Measurements from ENCODE around the gene CAMK2B. TPM values are rescaled to one million over a fixed set of nuclear protein-coding genes. Genes with fewer than 3 reads are reported as not detected.

Gene CAMK2B
- total and polyA plus RNA-seq, 2 of the 13 experiments (the other 11 are each of a cell fraction or from before 2014, with no cell fraction given): 0.27 to 0.48 TPM

DNA sequence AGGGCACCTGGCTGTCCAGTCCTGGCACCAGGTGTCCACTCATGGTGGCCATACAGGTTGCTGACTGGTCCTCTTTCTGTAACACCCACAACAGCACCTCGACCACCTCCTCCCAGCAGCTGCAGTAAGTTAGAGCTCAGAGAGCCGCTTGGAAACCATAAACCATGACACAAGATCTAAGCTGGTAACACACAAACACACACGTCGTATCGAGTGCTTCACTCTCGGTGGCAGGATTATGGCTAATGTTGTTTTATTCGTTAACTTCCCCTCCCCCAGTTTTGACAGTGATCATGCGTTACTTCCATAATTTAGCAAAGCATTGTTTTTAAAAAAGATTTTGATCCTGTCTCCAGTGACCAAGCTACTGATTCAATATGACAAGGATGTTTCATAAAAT, 59.7 kb downstream of the CAMK2B start:
- TF ChIP-seq SP2 (CRISPR knock-in tag; IDR thresholded peaks at IDR 0.05) (no peak), TARDBP (CRISPR knock-in tag; IDR thresholded peaks at IDR 0.05) (no peak), PCBP2 (optimal IDR thresholded peaks at IDR 0.05; ENCODE audit: low read depth, low read length, poor library complexity, severe bottlenecking) (no peak), NFIB (CRISPR knock-in tag; IDR thresholded peaks at IDR 0.05; ENCODE audit: borderline replicate concordance) (no peak)
- Histone ChIP-seq H3K79me2 (ENCODE audit: insufficient read depth, low read length) (no peaks in the 10 kb centered on the region), H4K20me1 (ENCODE audit: insufficient read depth, low read length) (no peaks in the 10 kb centered on the region), H3K27ac (ENCODE audit: extremely low read length, insufficient read depth, low read length) (no peak overlapping the region), H2AFZ (ENCODE audit: low read length) (no peak overlapping the region), H3K36me3 (replicated peaks in 1 of 2; ENCODE audit: control insufficient read depth in 1 of 2, insufficient read depth in 2 of 2, low read length in 2 of 2) (no peaks in the 10 kb centered on the region), H3K9me3 (ENCODE audit: low read length) (no peaks in the 10 kb centered on the region), H3K4me1 (ENCODE audit: insufficient read depth, low read length) (no peaks in the 10 kb centered on the region), H3K4me3 (replicated peaks in 1 of 3; ENCODE audit: insufficient read depth in 1 of 3, low read depth in 2 of 3, low read length in 3 of 3) (no peak overlapping the region), H3K27me3 (ENCODE audit: control insufficient read depth in 1 of 2, insufficient read depth in 2 of 2, low read length in 2 of 2) (peaks cover 29 to 76% of the 10 kb centered on the region in 2 experiments; a peak in 4 of 5 replicates), H3K9ac (ENCODE audit: insufficient read depth, low read depth, low read length) (no peak overlapping the region), H3K4me2 (ENCODE audit: low read depth, low read length) (no peak overlapping the region)
- FAIRE-seq: no peak
- no TSS peak for BruUV-seq (replicated peaks)
- intact Hi-C loops (cut with micrococcal nuclease; ENCODE audit: unreplicated experiment): no loop called here
- ATAC-seq: no peak
- DNase-seq (ENCODE audit: low spot score): no peak
- ChIA-PET CTCF (ENCODE audit: low intra/inter-chr PET ratio, low total read pairs) (no interaction called here), POLR2A (no interaction called here)
- 17% methylated on average over 7 of the region's 8 CpGs for WGBS (ENCODE audit: low lambda C conversion rate)
- in situ Hi-C loops (cut with HindIII; ENCODE audit: extremely low pct_ligation_motif_present, low pct_unique_long_range_greater_than_20kb): no loop called here

DNA sequence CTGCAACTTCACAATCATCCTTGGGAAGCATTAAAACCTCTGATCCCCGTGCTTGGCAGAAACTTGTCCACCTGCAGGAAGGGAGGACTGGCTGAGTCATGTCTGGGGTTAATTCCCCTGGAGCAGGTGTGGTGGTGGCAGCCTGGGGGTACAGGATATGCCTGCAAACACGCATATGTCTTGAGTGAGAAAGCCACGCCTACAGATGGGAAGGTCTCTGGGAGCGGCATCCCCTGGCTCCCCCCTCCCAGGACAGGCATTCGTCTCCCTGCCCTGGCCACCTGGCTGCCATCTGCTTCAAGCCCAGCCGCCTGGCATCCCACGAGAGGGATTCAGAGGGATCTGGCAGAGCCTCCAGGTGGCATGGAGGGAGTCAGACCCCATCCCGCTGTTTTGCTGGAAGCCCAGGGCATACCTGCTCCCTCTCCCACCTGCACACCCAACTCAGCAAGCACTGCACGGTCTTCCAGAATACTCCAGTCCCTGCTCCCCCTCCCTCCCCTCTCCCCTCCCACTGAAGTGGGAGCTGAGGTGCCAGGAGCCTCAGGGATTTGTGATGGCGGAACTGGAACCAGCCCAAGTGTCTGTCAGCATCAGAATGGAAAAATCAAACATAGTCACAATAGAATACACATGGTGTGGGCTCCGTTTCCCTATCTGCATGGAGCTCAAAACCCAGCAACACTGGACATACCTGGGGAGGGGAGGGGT, 61.0 kb downstream of the CAMK2B start:
- Histone ChIP-seq H3K9ac (ENCODE audit: insufficient read depth, low read depth, low read length) (no peak overlapping the region), H3K27ac (ENCODE audit: extremely low read length, insufficient read depth, low read length) (no peak overlapping the region), H4K20me1 (ENCODE audit: insufficient read depth, low read length) (no peaks in the 10 kb centered on the region), H3K36me3 (replicated peaks in 1 of 2; ENCODE audit: control insufficient read depth in 1 of 2, insufficient read depth in 2 of 2, low read length in 2 of 2) (no peaks in the 10 kb centered on the region), H3K4me1 (ENCODE audit: insufficient read depth, low read length) (no peaks in the 10 kb centered on the region), H3K27me3 (ENCODE audit: control insufficient read depth in 1 of 2, insufficient read depth in 2 of 2, low read length in 2 of 2) (peaks cover 25 to 79% of the 10 kb centered on the region in 2 experiments; a peak in 4 of 5 replicates), H3K4me2 (ENCODE audit: low read depth, low read length) (no peak overlapping the region), H3K9me3 (ENCODE audit: low read length) (no peaks in the 10 kb centered on the region), H2AFZ (ENCODE audit: low read length) (no peak overlapping the region), H3K4me3 (replicated peaks in 1 of 3; ENCODE audit: insufficient read depth in 1 of 3, low read depth in 2 of 3, low read length in 3 of 3) (no peak overlapping the region), H3K79me2 (ENCODE audit: insufficient read depth, low read length) (no peaks in the 10 kb centered on the region)
- no TSS peak for BruUV-seq (replicated peaks)
- WGBS (ENCODE audit: low lambda C conversion rate): 13% methylated on average over 9 of the region's 11 CpGs
- no peak for FAIRE-seq
- no peak for DNase-seq (ENCODE audit: low spot score)
- ChIA-PET CTCF (ENCODE audit: low intra/inter-chr PET ratio, low total read pairs) (no interaction called here), POLR2A (no interaction called here)
- intact Hi-C loops (cut with micrococcal nuclease; ENCODE audit: unreplicated experiment): no loop called here
- in situ Hi-C loops (cut with HindIII; ENCODE audit: extremely low pct_ligation_motif_present, low pct_unique_long_range_greater_than_20kb): no loop called here
- ATAC-seq: no peak
- TF ChIP-seq, protein P1, sequence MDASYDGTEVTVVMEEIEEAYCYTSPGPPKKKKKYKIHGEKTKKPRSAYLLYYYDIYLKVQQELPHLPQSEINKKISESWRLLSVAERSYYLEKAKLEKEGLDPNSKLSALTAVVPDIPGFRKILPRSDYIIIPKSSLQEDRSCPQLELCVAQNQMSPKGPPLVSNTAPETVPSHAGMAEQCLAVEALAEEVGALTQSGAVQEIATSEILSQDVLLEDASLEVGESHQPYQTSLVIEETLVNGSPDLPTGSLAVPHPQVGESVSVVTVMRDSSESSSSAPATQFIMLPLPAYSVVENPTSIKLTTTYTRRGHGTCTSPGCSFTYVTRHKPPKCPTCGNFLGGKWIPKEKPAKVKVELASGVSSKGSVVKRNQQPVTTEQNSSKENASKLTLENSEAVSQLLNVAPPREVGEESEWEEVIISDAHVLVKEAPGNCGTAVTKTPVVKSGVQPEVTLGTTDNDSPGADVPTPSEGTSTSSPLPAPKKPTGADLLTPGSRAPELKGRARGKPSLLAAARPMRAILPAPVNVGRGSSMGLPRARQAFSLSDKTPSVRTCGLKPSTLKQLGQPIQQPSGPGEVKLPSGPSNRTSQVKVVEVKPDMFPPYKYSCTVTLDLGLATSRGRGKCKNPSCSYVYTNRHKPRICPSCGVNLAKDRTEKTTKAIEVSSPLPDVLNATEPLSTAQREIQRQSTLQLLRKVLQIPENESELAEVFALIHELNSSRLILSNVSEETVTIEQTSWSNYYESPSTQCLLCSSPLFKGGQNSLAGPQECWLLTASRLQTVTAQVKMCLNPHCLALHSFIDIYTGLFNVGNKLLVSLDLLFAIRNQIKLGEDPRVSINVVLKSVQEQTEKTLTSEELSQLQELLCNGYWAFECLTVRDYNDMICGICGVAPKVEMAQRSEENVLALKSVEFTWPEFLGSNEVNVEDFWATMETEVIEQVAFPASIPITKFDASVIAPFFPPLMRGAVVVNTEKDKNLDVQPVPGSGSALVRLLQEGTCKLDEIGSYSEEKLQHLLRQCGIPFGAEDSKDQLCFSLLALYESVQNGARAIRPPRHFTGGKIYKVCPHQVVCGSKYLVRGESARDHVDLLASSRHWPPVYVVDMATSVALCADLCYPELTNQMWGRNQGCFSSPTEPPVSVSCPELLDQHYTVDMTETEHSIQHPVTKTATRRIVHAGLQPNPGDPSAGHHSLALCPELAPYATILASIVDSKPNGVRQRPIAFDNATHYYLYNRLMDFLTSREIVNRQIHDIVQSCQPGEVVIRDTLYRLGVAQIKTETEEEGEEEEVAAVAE (CRISPR knock-in tag; IDR thresholded peaks at IDR 0.05; ENCODE audit: borderline replicate concordance): no peak
- TF ChIP-seq, protein P2, sequence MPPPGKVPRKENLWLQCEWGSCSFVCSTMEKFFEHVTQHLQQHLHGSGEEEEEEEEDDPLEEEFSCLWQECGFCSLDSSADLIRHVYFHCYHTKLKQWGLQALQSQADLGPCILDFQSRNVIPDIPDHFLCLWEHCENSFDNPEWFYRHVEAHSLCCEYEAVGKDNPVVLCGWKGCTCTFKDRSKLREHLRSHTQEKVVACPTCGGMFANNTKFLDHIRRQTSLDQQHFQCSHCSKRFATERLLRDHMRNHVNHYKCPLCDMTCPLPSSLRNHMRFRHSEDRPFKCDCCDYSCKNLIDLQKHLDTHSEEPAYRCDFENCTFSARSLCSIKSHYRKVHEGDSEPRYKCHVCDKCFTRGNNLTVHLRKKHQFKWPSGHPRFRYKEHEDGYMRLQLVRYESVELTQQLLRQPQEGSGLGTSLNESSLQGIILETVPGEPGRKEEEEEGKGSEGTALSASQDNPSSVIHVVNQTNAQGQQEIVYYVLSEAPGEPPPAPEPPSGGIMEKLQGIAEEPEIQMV (CRISPR knock-in tag; IDR thresholded peaks at IDR 0.05; ENCODE audit: low read depth): no peak
- TF ChIP-seq SMAD1 (CRISPR knock-in tag; IDR thresholded peaks at IDR 0.05; ENCODE audit: borderline replicate concordance, low read depth): no peak
- no peak for TF ChIP-seq MAZ (IDR thresholded peaks at IDR 0.05; ENCODE audit: borderline replicate concordance, low read depth, low read length)
- TF ChIP-seq MAZ (CRISPR knock-in tag; IDR thresholded peaks at IDR 0.05; ENCODE audit: low read depth): no peak
- no peak for TF ChIP-seq MAFF (IDR thresholded peaks at IDR 0.05; ENCODE audit: low read depth, low read length)
- no peak for TF ChIP-seq ZKSCAN8 (CRISPR knock-in tag; IDR thresholded peaks at IDR 0.05; ENCODE audit: borderline replicate concordance)
- no peak for TF ChIP-seq ADNP (CRISPR knock-in tag; IDR thresholded peaks at IDR 0.05)
